Cerebellar nuclear complex (tissue), 1 donor: ENCODE measurements around the gene GRM5.
"Not testable (repeated sequence)": the region's sequence is repeated elsewhere in the genome, so short reads cannot be mapped to it uniquely, and the experiment has no call there.

Source experiments
- DNase-seq, 2 experiments: peaks; one replicate each; lab custom pipeline; 2025; lab: John Stamatoyannopoulos, UW

GRM5 gene

GRCh38 chr11:88543902-88544655, 521.7 kb downstream of the GRM5 start:
- no peak for DNase-seq

- DNase-seq, result no peak
These were observed 524.8 kb downstream of the GRM5 start for GRCh38 chr11:88541006-88541405.

GRCh38 chr11:88538098-88538497, 527.7 kb downstream of the GRM5 start:
- DNase-seq, result no peak

- DNase-seq, result no peak
These were observed 528.2 kb downstream of the GRM5 start for GRCh38 chr11:88537613-88538012.

- DNase-seq, result no peak
These were observed 529.0 kb downstream of the GRM5 start for GRCh38 chr11:88536616-88537265.

- DNase-seq, result no peak
These were observed 529.8 kb downstream of the GRM5 start for GRCh38 chr11:88535916-88536547.

GRCh38 chr11:88535266-88535665, 530.5 kb downstream of the GRM5 start:
- no peak for DNase-seq

GRCh38 chr11:88534706-88535105, 531.1 kb downstream of the GRM5 start:
- not testable (repeated sequence) for DNase-seq

- DNase-seq, result no peak
These were observed 531.6 kb downstream of the GRM5 start for GRCh38 chr11:88534185-88534584.

- no peak for DNase-seq
These were observed 532.8 kb downstream of the GRM5 start for GRCh38 chr11:88533001-88533400.

- DNase-seq, result no peak
These were observed 534.0 kb downstream of the GRM5 start for GRCh38 chr11:88531831-88532230.

- DNase-seq, result no peak
These were observed 536.4 kb downstream of the GRM5 start for GRCh38 chr11:88529426-88529825.

- no peak for DNase-seq
These were observed 542.3 kb downstream of the GRM5 start for GRCh38 chr11:88523386-88524071.

- DNase-seq, result no peak
These were observed 543.0 kb downstream of the GRM5 start for GRCh38 chr11:88522624-88523385.

- DNase-seq, result no peak
These were observed 544.0 kb downstream of the GRM5 start for GRCh38 chr11:88521799-88522201.

- no peak for DNase-seq
These were observed 544.4 kb downstream of the GRM5 start for GRCh38 chr11:88521399-88521798.

GRCh38 chr11:88520391-88520790, 545.4 kb downstream of the GRM5 start:
- no peak for DNase-seq

GRCh38 chr11:88515002-88515401, 550.8 kb downstream of the GRM5 start:
- no peak for DNase-seq

GRCh38 chr11:88511006-88511405, 554.8 kb downstream of the GRM5 start:
- no peak for DNase-seq

- no peak for DNase-seq
These were observed 556.8 kb downstream of the GRM5 start for GRCh38 chr11:88508759-88509581.

GRCh38 chr11:88508418-88508758, 557.4 kb downstream of the GRM5 start:
- DNase-seq, result no peak
